HG03039 (cell line): ENCODE results near the gene TLK2.
"Not testable (repeated sequence)": the region's sequence is repeated elsewhere in the genome, so short reads cannot be mapped to it uniquely, and the experiment has no call there.

Source experiments
- ATAC-seq: cut with Tn5 transposase; IDR thresholded peaks from one replicate; pipeline ENCODE4 v1.9.1; 2021; ENCODE audit warnings: mild to moderate bottlenecking, moderate library complexity; ENCODE audit not compliant: unreplicated experiment

The TLK2 gene

DNA sequence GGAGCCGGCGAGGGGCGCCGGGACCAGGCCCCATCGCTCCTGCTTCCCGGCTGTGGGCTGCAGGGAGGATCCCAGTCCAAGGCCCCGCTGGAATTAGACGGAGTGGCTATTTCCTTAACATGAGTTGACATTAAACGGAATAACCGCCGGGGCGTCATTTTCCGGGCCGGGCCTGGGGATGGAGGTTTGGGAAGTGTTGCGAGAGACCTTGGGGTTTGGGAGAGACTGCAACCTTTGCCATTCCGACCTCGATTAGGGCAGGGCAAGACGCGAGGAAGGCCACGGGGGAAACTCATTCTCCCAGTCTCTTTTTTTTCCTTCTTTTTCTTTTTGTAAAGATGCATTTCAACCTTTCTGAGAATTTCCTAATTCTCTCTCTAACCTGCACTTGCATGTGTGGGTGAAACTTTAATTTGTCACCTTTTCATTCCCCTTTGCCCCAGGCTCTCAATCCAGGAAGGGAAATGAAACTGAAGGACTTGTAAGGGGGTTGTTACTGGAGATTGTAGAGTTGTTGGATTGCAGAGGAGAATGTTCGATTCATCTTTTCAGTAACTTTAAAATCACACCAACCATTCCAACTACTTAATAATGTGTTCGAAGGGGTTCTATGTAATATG, 1.1 kb downstream of the TLK2 start:
- ATAC-seq, result not testable (repeated sequence)

DNA sequence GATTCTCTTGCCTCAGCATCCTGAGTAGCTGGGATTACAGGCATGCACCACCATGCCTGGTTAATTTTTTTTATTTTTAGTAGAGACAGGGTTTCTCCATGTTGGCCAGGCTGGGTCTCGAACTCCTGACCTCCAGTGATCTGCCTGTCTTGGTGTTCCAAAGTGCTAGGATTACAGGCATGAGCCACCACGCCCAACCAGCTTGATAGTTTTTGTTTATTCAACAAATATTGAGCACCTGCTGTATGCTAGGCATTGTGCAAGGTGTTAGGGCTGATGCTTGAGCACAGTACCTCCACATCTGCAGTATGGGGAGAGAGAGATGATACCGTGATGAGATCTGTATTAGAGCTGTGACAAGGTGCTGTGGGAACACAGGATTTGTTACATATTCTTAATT, 3.9 kb downstream of the TLK2 start:
- not testable (repeated sequence) for ATAC-seq

DNA sequence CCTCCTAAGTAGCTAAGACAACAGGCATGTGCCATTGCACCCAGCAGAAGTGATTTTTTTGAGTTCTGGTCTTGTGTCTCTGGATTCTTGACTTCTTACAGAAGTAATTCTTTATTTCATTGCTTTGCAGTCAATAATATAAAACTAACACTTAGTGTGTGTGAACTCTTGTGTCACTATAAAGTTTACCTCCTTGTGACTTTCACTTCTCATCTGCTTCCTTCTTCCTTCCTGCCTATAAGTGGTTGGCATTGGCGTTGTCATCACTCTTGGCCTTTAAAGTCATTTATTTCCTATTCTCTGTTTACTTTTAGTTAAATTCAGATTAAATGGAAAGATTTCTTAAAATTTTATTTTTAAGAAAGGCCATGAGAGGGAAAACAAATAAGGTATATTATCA, 12.4 kb downstream of the TLK2 start:
- not testable (repeated sequence) for ATAC-seq

DNA sequence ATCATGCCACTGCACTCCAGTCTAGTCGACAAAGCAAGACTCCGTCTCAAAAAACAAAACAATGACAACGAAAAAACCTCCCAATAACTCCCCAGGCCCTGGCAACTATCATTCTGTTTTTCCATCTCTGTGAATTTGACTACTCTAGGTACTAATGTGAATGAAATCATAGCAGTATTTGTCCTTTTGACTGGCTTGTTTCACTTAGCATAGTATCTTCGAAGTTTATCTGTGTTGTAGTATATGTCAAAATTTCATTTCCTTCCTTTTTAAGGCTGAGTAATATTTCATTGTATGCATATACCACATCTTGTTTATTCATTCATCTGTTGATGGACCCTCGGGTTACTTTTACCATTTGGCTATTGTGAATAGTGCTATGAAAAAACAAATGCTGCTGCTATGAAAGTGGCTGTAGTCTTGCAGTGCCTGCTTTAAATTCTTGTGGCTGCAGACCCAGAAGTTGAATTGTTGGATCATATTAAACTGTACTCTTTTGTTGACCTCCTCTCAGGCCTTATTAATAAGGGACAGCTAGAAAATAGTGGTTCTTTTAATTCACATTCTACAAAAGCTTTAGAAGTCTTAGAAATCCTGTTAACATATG, 14.5 kb downstream of the TLK2 start:
- ATAC-seq, result not testable (repeated sequence)

DNA sequence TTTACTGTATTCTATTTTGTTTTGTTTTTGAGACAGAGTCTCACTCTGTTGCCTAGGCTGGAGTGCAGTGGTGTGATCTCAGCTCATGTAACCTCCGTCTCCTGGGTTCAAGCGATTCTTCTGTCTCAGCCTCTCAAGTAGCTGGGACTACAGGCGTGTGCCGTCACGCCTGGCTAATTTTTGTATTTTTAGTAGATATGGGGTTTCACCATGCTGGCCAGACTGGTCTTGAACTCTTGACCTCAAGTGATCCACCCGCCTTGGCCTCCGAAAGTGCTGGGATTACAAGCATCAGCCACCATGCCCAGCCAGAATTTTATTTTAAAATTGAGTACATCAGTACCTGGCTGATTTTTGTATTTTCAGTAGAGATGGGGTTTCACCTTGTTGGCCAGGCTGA, 15.4 kb downstream of the TLK2 start:
- ATAC-seq, result not testable (repeated sequence)

DNA sequence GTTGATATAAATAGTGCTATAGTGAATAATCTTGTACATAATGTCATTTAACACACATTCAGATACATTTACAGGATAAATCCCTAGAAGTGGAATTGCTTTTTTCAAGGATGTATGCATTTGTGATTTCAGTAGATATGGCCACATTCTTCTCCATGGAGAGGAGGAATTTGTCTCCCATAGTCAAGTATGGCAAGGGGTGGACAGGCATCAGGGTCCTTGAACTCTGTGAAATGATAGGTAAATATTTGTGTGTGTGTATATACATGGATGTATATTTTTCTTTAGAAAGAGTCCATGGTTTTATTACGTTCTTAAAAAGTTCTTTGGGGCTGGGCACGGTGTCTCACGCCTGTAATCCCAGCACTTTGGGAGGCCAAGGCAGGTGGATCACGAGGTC, 17.7 kb downstream of the TLK2 start:
- ATAC-seq, result not testable (repeated sequence)

DNA sequence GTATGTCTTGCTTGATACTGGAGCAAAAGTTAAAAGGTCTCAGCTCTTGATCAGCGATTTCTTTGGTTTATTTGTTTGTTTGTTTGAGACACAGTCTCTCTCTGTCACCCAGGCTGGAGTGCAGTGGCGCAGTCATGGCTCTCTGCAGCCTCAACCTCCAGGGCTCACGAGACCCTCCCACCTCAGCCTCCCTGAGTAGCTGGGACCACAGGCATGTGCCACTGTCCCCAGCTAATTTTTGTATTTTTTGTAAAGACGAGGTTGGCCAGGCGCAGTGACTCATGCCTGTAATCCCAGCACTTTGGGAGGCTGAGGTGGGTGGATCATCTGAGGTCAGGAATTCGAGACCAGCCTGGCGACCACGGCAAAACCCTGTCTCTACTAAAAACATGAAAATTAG, 20.2 kb downstream of the TLK2 start:
- ATAC-seq, result not testable (repeated sequence)

DNA sequence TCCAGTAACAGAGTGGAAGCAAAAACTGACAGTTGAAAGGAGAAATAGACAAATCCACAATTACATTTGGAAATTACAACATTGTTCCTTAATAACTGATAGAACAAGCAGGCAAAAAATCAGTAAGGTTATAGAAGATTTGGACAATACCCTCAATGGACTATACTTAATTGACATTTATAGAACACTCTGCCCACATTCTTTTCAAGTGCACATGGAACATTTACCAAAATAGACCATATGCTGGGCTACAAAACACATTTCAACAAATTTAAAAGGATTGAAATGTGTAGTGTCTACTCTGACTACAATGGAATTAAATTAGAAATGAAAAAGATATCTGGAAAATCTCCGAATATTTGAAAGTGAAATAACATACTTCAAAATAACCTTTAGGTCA, 21.8 kb downstream of the TLK2 start:
- ATAC-seq, result not testable (repeated sequence)

DNA sequence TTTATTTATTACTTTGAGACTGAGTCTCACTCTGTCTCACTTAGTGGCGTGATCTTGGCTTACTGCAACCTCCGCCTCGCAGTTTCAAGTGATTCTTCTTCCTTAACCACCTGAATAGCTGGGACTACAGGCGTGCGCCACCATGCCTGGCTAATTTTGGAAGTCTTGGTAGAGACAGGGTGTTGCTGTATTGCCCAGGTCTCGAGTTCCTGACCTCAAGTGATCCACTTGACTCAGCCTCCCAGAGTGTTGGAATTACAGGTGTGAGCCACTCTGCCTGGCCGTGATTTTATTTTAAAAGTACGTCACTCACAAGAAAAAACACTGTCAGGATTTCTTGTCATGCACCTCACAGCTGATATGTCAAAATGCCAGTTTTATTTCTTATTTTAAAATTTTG, 26.2 kb downstream of the TLK2 start:
- ATAC-seq, result not testable (repeated sequence)

DNA sequence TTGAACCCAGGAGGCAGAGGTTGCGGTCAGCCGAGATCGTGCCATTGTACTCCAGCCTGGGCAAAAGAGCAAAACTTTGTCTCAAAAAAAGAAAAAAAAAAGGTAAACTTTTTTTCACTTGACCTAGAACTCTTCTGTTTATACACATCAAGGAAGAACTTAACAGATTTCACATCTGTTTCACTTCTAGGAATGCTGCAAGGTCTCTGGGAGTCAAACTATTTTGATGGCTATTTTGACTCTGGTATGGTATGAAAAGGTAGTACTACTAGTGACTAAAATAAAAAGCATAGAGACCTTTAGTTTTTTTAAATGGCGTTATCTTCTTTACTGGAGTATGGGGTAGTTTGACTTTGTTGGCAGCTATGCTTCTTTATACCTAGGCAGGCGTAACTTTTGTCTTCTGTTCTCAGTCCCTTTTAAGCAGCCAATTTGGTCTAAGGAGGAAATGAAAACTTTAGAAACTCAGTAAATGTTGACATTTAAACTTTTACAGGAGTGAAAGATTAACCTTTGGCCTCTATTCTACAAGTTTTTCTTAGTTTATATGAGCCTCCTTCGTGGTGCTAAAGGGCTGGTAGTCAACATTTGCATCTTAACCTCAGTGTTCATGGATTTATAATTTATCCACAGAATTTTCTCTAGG, 28.7 kb downstream of the TLK2 start:
- ATAC-seq, result not testable (repeated sequence)

DNA sequence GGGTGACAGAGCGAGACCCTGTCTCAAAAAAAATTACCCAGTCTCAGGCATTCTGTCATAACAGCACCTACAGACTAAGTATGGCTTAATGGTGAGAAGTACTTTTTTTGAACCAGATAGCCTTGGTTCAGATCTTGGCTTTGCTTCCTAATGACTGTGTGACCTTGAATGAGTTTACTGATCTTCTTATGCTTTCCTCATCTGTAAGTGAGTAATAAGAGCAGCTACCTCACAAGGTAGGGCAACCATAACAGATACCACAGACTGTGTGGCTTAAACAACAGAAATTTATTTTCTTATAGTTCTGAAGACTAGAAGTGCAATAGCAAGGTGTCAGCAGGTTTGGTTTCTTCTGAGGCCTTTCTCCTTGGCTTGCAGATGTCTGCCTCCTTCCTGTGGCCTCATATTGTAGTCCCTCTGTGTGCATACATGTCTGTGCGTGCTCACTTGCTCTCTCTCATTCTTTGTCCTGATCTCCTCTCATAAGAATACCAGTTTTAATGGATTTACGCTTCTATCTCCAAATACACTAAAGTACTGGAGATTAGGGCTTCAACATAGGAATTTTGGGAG, 31.7 kb downstream of the TLK2 start:
- ATAC-seq, result not testable (repeated sequence)

DNA sequence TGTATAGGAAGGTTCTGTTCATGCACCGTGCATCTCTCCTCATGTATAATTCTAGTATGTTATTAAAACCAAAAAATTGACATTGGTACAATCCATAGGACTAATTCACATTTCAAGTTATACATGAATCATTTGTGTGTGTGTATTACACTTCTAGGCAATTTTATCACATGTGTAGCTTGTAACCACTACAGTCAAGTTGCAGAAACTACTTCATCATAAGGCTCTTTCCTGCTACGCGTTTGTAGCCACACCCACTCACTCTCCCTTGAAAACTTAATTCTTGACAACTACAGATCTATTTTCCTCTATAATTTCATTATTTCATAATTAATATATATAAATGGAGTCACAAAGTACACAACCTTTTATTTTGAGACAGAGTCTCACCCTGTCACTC, 32.4 kb downstream of the TLK2 start:
- ATAC-seq, result not testable (repeated sequence)

DNA sequence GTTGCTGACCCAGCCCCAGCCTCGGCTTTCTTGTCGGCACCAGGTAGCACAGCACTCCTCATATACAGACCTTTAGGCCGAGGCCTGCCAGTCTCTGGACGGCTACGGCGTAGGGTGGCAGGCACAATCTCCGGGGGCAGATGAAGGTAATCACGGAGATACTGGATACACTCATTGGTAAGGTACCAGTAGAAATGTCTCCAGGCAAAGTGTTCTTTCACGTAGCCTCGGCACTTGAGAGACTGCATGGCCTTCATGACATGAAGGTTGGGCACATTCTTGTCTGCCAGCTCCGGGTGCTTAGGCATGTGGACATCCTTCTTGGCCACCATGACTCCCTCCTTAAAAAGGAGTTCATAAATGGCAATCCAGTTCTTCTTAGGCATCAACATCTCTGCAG, 37.8 kb downstream of the TLK2 start:
- ATAC-seq, result not testable (repeated sequence)

DNA sequence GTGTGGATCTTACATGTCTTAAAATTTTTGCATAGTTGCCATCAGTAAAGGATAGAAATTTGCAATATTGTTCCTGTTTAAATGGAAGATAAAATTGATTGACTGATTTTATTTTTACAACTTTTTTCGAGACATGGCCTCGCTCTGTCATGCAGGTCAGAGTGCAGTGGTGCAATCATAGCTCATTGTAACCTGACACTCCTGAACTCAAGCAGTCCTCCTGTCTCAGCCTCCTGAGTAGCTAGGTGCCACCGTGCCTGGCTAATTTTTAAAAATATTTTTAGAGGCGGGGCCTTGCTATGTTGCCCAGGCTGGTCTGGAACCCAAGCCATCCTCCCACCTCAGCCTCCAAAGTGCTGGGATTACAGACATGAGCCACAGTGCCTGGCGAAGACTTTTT, 42.7 kb downstream of the TLK2 start:
- ATAC-seq, result not testable (repeated sequence)

DNA sequence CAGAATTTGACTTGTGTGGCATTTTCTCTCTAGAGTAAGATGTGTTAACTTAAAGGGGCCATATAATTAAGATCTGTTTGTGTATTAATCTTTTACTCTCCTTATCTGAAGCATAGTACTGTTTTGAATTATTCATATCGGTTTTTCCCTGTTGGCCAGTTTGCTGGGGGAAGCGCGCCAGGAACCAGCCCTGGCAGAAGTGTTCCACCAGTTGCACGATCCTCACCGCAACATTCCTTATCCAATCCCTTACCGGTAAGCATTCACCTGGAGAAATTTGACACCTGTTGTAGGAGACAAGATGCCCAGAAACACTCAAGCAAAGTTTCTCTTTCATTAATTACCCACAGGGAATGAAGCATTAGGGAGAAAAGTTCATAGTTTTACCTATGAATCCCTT, 45.5 kb downstream of the TLK2 start:
- ATAC-seq, result not testable (repeated sequence)

DNA sequence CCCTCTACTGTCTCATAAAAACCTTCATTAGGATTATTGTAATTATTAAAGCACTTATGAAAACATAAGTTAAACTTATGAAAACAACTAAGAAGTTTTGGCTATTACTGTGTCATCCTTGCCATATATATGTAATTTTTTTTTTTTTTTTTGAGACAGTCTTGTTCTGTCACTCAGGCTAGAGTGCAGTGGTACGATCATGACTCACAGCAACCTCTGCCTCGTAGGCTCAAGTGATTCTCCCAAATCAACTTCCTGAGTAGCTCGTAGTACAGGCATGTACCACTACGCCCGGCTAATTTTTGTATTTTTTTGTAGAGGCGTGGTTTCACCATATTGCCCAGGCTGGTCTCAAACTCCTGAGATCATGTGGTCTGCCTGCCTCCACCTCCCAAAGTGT, 46.7 kb downstream of the TLK2 start:
- not testable (repeated sequence) for ATAC-seq

DNA sequence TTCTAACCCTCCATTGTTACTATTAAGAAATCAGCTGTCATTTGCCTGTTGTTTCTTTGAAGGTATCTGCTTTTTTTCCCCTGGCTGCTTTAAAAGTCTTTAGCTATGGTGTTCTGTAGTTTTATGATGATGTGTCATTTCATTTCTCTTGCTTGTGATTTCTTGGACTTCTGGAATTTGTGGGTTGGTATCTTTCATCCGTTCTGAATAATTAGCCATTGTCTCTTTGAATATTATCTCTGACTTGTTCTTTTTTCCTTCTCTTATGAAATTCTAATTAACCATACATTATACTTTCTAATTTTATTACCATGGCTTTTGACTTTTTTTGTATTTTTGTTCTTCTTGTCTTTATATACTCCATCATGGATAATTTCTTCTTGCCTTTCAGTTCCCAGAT, 52.3 kb downstream of the TLK2 start:
- not testable (repeated sequence) for ATAC-seq

DNA sequence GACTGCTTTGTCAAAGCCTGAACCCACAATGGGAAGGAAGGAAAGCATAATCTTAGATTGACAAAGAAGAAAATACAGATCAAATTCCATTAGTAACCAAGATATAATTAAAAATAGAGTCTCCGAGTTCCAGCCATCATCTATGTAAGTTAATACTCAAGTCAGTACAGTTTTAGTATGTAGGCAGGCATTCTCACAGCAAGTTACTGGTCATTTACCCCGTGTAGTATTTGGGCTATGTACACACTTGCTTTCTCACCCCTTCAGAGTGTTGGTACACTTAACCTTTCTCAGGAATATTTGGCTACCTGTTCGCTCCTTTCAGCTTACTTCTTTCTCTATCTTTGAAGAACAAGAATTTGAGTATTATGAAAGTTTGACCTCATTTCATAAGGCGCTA, 57.9 kb downstream of the TLK2 start:
- ATAC-seq, result not testable (repeated sequence)

DNA sequence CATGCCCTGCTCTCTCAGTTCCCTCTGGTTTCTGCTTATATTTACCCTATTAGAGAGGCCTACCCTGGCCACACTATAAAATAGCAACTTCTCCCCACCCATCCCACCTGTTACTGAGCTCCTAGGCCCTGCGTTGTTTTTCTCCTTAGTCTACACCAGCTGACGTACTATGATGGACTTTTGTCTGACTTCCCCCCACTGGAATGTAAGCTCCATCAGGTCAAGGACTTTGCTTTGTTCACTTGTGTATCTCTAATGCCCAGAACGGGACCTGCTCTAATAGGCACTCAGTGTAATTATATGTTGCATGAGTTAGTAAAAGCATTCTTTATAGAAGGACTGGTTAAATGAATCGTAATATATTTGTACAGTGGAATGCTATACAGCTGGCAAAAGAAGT, 62.4 kb downstream of the TLK2 start:
- not testable (repeated sequence) for ATAC-seq

DNA sequence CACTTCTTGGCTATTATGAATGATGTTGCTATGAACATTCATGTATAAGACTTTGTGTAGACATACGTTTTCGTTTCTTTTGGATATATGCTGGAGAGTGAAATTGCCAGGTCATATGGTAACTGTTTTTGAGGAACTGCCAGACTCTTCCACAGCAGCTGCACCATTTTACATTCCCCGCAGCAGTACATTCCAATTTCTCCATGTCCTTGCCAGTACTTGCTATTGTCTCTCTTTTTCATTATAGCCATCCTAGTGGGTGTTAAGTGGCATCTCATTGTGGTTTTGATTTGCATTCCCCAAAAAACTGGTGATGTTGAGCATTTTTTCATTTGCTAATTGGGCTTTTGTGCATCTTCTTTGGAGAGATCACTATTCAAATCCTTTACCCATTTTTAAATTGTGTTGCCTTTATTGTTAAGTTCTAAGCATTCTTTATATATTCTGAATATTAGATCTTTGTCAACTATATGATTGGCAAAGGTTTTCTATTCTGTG, 64.7 kb downstream of the TLK2 start:
- not testable (repeated sequence) for ATAC-seq

DNA sequence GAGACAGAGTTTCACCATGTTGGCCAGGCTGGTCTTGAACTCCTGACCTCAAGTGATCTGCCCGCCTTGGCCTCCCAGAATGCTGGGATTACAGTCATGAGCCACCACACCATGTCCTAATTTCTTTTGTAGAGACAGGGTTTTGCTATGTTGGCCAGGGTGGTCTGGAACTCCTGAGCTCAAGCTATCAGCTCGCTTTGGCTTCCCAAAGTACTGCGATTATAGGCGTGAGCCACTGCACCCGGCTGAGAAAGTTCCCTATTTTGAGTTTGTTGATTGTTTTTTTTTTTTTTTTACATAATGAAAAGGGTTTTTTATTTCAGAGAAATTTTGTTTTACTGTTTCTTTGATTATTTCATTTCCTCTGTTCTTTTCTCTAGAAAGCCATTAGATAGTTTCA, 67.4 kb downstream of the TLK2 start:
- ATAC-seq, result not testable (repeated sequence)
